ENCODE data around the gene KDM7A. TPM values are rescaled to one million over a fixed set of nuclear protein-coding genes. Genes with fewer than 3 reads are reported as not detected.

Gene KDM7A
- total and polyA plus RNA-seq, 9 of the 15 experiments (the other 6 are each of a cell fraction or from before 2014, with no cell fraction given), result 0.90 to 8.4 (median 7.0) TPM

- 0 out of 2 replicates have a peak, but pooled peaks have one; percentile 4 for TF ChIP-seq MGA (IDR thresholded peaks at IDR 0.05)
- 0 out of 2 replicates have a peak, but pooled peaks have one; percentile 36 for TF ChIP-seq HDAC2 (IDR thresholded peaks at IDR 0.05)
- TF ChIP-seq ZNF589 (CRISPR knock-in tag; IDR thresholded peaks at IDR 0.05; ENCODE audit: low read depth), result no peak
- TF ChIP-seq CC2D1A (IDR thresholded peaks at IDR 0.05), result no peak
- TF ChIP-seq HMG20B (CRISPR knock-in tag; IDR thresholded peaks at IDR 0.05), result no peak
- TF ChIP-seq E2F3 (CRISPR knock-in tag; IDR thresholded peaks at IDR 0.05), result no peak; the same call in none of the 2 replicates
- TF ChIP-seq ETS1 (conservative IDR thresholded peaks at IDR 0.05; ENCODE audit: control insufficient read depth, low read depth, low read length), result peak; percentile 86
- TF ChIP-seq PURB (CRISPR knock-in tag; IDR thresholded peaks at IDR 0.05; ENCODE audit: low read depth), result no peak
- peak; percentile 97 for TF ChIP-seq ZFX (CRISPR knock-in tag; IDR thresholded peaks at IDR 0.05)
- TF ChIP-seq TCF15 (CRISPR knock-in tag; IDR thresholded peaks at IDR 0.05), result no peak
- peak; percentile 100 for TF ChIP-seq CTBP1 (IDR thresholded peaks at IDR 0.05; ENCODE audit: borderline replicate concordance)
- no peak for TF ChIP-seq MAFF (IDR thresholded peaks at IDR 0.05; ENCODE audit: low read length)
- peak; percentile 89; the same call in 1 of the 2 replicates for TF ChIP-seq RB1 (IDR thresholded peaks at IDR 0.05; ENCODE audit: low read depth)
- TF ChIP-seq TEAD1 (CRISPR knock-in tag; IDR thresholded peaks at IDR 0.05), result peak; percentile 44 to 84; a peak in 3 of 4 replicates
- TF ChIP-seq GATA2 (CRISPR knock-in tag; IDR thresholded peaks at IDR 0.05), result no peak
- no peak for TF ChIP-seq ZNF551 (CRISPR knock-in tag; IDR thresholded peaks at IDR 0.05)
Measured at GRCh38 chr7:140062528-140063299, 114.1 kb downstream of the KDM7A start, which contains the start of gene PARP12 (continued).

Data from K562 (cell line).